Loucy (cell line): Measurements from ENCODE around the gene CUBN.

Experiments used
- H2AFZ ChIP-seq: fragments of 200-600 bp; sonication (generic); 2 replicates; pipeline ENCODE4 v1.6.0; 2016; ENCODE audit warnings: antibody characterized with exemption, mild to moderate bottlenecking, low read length, moderate library complexity
- H3F3A ChIP-seq: fragments of 200-600 bp; 2 replicates; pipeline ENCODE4 v1.6.0; 2016; ENCODE audit warnings: antibody characterized with exemption, low read depth, mild to moderate bottlenecking
- H3K27me3 ChIP-seq: fragments of 200-600 bp; sonication (generic); 2 replicates; pipeline ENCODE4 v1.6.1; 2014; ENCODE audit warnings: low read length, mild to moderate bottlenecking; ENCODE audit not compliant: insufficient read depth, poor library complexity, severe bottlenecking
- H3K36me3 ChIP-seq: fragments of 200-600 bp; sonication (generic); 2 replicates; pipeline ENCODE4 v1.6.1; 2016; ENCODE audit warnings: low read length; ENCODE audit not compliant: insufficient read depth
- H3K4me1 ChIP-seq: fragments of 200-600 bp; sonication (generic); 2 replicates; pipeline ENCODE4 v1.5.1; 2014; ENCODE audit warnings: low read length, mild to moderate bottlenecking; ENCODE audit not compliant: insufficient read depth, poor library complexity, severe bottlenecking
- H3K4me2 ChIP-seq: fragments of 200-600 bp; sonication (generic); 2 replicates; pipeline ENCODE4 v1.6.0; 2014; ENCODE audit warnings: antibody characterized with exemption, low read length, low read depth, mild to moderate bottlenecking; ENCODE audit not compliant: poor library complexity, severe bottlenecking
- H3K4me3 ChIP-seq: fragments of 200-600 bp; sonication (generic); 2 replicates; pipeline ENCODE4 v1.5.1; 2014; ENCODE audit warnings: low read length, mild to moderate bottlenecking, mixed read lengths; ENCODE audit not compliant: poor library complexity, severe bottlenecking
- H3K79me2 ChIP-seq: fragments of 200-600 bp; sonication (generic); 2 replicates; pipeline ENCODE4 v1.6.1; 2014; ENCODE audit warnings: low read length; ENCODE audit not compliant: insufficient read depth
- H3K9ac ChIP-seq: fragments of 200-600 bp; sonication (generic); 2 replicates; pipeline ENCODE4 v1.6.0; 2014; ENCODE audit warnings: mild to moderate bottlenecking, low read depth, low read length, moderate library complexity; ENCODE audit not compliant: poor library complexity, severe bottlenecking
- H3K9me2 ChIP-seq: fragments of 200-600 bp; sonication (generic); replicated peaks from 2 replicates; pipeline ENCODE4 v1.6.1; 2016; ENCODE audit warnings: low read depth, low read length, mixed read lengths
- H3K9me3 ChIP-seq: fragments of 200-600 bp; sonication (generic); 2 replicates; pipeline ENCODE4 v1.6.1; 2014; ENCODE audit warnings: mild to moderate bottlenecking, antibody characterized with exemption, low read length, low read depth; ENCODE audit not compliant: insufficient read depth
- H4K20me1 ChIP-seq: fragments of 200-600 bp; sonication (generic); 2 replicates; pipeline ENCODE4 v1.6.0; 2014; ENCODE audit warnings: antibody characterized with exemption, low read length, mild to moderate bottlenecking; ENCODE audit not compliant: insufficient read depth, poor library complexity, severe bottlenecking
- EZH2phosphoT487 ChIP-seq: fragments of 200-600 bp; IDR thresholded peaks from 2 replicates; pipeline ENCODE4 v1.6.1; 2018; ENCODE audit warnings: antibody characterized with exemption, mild to moderate bottlenecking, moderate library complexity, borderline replicate concordance
- TF ChIP-seq, protein P1 (sequence below): fragments of 200-600 bp; sonication (generic); conservative IDR thresholded peaks from 2 replicates; pipeline ENCODE4 v1.5.1; 2014; ENCODE audit warnings: mild to moderate bottlenecking, antibody characterized with exemption, low read length

CUBN gene

DNA sequence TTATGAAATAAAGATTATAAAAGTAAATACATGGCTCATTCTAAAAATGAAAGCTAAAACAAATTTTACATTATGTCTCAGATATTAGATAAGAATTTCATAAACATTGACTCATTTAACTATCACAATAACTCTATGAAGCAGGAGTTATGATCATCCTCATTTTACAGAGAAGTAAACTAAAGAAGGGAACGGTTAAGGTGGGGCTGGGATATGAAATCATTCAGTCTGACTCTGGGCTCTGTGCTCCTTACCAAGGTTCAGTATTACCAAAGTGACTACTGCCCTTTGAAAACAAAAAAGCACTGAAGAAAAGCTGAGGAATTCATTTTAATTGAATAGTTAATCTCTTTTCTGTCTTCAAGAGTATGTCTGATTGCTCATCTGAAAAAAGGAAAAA lies 22.1 kb upstream of the CUBN start:
- Histone ChIP-seq H3K79me2 (no peaks in the 10 kb centered on the region), H2AFZ (no peak overlapping the region), H3K4me1 (peaks cover 31% of the 10 kb centered on the region), H3F3A (peaks cover 3% of the 10 kb centered on the region; the same call in 1 of the 2 replicates), H3K4me2 (no peak overlapping the region), H3K9me2 (no peaks in the 10 kb centered on the region), H3K9ac (no peak overlapping the region), H3K4me3 (no peak overlapping the region), H3K9me3 (no peaks in the 10 kb centered on the region), H4K20me1 (no peaks in the 10 kb centered on the region), H3K36me3 (no peaks in the 10 kb centered on the region), H3K27me3 (no peaks in the 10 kb centered on the region)
- no peak for TF ChIP-seq EZH2phosphoT487
- TF ChIP-seq, protein P1, sequence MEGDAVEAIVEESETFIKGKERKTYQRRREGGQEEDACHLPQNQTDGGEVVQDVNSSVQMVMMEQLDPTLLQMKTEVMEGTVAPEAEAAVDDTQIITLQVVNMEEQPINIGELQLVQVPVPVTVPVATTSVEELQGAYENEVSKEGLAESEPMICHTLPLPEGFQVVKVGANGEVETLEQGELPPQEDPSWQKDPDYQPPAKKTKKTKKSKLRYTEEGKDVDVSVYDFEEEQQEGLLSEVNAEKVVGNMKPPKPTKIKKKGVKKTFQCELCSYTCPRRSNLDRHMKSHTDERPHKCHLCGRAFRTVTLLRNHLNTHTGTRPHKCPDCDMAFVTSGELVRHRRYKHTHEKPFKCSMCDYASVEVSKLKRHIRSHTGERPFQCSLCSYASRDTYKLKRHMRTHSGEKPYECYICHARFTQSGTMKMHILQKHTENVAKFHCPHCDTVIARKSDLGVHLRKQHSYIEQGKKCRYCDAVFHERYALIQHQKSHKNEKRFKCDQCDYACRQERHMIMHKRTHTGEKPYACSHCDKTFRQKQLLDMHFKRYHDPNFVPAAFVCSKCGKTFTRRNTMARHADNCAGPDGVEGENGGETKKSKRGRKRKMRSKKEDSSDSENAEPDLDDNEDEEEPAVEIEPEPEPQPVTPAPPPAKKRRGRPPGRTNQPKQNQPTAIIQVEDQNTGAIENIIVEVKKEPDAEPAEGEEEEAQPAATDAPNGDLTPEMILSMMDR: no peak

DNA sequence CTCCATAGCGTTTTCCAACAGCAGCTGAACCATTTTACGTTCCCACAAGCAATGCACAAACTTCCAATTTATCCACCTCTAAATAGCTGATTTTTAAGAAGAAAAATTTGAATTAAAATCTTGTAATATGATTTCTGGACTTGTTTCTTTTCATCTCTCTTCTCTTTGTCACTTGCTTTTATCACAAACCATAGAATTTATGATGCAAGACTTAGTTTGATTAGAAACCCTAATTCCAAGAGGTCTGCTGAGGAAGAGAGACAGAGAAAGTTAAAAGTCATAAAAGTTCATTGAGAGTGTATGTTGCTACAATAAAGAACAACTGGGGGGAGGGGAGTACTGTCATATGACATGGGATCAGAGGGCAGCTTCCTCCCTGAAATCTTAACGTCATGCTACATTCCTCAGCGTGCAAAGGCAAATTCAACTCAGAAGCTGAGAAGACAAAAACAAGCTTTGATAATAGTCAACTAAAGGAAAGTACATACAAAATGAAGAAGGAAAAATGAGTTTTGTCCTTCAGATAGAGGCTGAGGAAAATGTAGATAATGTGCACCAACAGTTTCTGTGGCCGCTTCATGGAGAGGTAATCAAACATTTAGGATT lies 18.4 kb upstream of the CUBN start:
- Histone ChIP-seq H3K27me3 (no peaks in the 10 kb centered on the region), H4K20me1 (no peaks in the 10 kb centered on the region)

DNA sequence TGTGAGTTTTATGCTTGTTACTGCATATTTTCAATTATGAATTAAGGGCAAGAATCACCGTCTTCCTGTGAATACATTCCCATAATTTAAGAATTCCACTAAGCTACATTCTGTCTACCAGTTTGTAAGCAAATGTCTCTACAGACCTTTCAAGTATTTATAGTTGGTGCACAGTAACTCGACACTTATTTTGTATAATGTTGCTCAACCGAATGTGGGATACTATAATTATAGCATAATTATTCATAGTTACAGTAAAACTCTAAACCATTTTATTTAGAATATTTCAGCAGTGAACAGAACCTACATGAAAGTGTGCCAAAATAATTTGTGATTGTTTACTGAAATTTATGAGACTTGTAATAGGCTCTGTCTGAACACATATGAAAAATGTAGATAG lies 17.3 kb upstream of the CUBN start:
- Histone ChIP-seq H3K4me3 (no peak overlapping the region), H3F3A (no peaks in the 10 kb centered on the region), H3K36me3 (no peaks in the 10 kb centered on the region), H2AFZ (no peak overlapping the region), H4K20me1 (no peaks in the 10 kb centered on the region), H3K4me2 (no peak overlapping the region), H3K9me3 (no peaks in the 10 kb centered on the region), H3K9ac (no peak overlapping the region), H3K27me3 (no peaks in the 10 kb centered on the region), H3K9me2 (no peaks in the 10 kb centered on the region), H3K79me2 (no peaks in the 10 kb centered on the region), H3K4me1 (peaks cover 6% of the 10 kb centered on the region)
- no peak for TF ChIP-seq EZH2phosphoT487
- TF ChIP-seq, protein P1: no peak

More for the DNA sequence above, 18.4 kb upstream of the CUBN start:
- no peak for TF ChIP-seq EZH2phosphoT487
- TF ChIP-seq, protein P1: no peak
- no peak overlapping the region for H2AFZ ChIP-seq
- no peaks in the 10 kb centered on the region for H3K9me2 ChIP-seq
- H3K4me3 ChIP-seq: no peak overlapping the region
- no peak overlapping the region for H3K9ac ChIP-seq
- H3K79me2 ChIP-seq: no peaks in the 10 kb centered on the region
- no peaks in the 10 kb centered on the region for H3F3A ChIP-seq
- H3K4me2 ChIP-seq: no peak overlapping the region
- no peaks in the 10 kb centered on the region for H3K36me3 ChIP-seq
- peaks cover 4% of the 10 kb centered on the region for H3K4me1 ChIP-seq
- no peaks in the 10 kb centered on the region for H3K9me3 ChIP-seq
